ENCODE results near the gene TIFAB.
A peak's percentile ranks its signal among the peaks of the same experiment; 100 is the strongest.

Gene TIFAB

GRCh38 chr5:135422419-135422818 lies 29.7 kb downstream of the TIFAB start:
- DNase-seq: no peak

- no peak for DNase-seq
These were observed 35.1 kb downstream of the TIFAB start for GRCh38 chr5:135417083-135417482.

- DNase-seq: no peak
These were observed 47.1 kb downstream of the TIFAB start for GRCh38 chr5:135405082-135405481.

- no peak for DNase-seq
These were observed 50.1 kb downstream of the TIFAB start for GRCh38 chr5:135402031-135402430.

- no peak for DNase-seq
These were observed 51.3 kb downstream of the TIFAB start for GRCh38 chr5:135400866-135401265.

- no peak for DNase-seq
These were observed 52.2 kb downstream of the TIFAB start for GRCh38 chr5:135399794-135400542.

- DNase-seq: peak; percentile 75
These were observed 53.0 kb downstream of the TIFAB start, which contains the start of gene MACROH2A1 for GRCh38 chr5:135398855-135399793. MACROH2A1 (minus strand) TSS chr5:135399231; CDS start chr5:135389093, 10,138 bp downstream.

- peak; percentile 43 for DNase-seq
These were observed 53.8 kb downstream of the TIFAB start for GRCh38 chr5:135398160-135398854.
